Measurements from ENCODE around the gene IRAK4.

The IRAK4 gene

DNA sequence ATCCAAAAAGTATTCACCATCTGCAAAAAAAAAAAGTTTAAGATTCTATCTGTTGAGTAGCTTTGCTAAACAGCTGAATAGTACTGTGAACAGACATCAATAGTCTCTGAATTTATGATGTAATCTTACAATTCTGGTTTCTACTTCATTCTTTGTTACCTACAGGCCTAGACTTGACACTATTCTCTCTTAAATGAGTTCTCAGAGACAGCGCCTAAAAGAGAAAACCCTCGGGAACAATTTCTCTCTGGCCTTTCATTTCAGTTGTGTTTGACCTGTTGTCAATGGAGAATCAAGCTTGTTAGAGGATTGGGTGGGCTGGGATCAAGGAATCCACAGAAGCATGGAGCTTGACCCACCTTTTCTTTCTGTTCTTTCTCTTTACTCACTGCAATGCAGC, 53.3 kb downstream of the IRAK4 start:
- TF ChIP-seq, protein P1, sequence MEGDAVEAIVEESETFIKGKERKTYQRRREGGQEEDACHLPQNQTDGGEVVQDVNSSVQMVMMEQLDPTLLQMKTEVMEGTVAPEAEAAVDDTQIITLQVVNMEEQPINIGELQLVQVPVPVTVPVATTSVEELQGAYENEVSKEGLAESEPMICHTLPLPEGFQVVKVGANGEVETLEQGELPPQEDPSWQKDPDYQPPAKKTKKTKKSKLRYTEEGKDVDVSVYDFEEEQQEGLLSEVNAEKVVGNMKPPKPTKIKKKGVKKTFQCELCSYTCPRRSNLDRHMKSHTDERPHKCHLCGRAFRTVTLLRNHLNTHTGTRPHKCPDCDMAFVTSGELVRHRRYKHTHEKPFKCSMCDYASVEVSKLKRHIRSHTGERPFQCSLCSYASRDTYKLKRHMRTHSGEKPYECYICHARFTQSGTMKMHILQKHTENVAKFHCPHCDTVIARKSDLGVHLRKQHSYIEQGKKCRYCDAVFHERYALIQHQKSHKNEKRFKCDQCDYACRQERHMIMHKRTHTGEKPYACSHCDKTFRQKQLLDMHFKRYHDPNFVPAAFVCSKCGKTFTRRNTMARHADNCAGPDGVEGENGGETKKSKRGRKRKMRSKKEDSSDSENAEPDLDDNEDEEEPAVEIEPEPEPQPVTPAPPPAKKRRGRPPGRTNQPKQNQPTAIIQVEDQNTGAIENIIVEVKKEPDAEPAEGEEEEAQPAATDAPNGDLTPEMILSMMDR (IDR thresholded peaks at IDR 0.05; ENCODE audit: low read length, missing control alignments), result no peak
- DNase-seq (ENCODE audit: low read depth), result no peak
- no peak overlapping the region for H3K4me3 ChIP-seq (replicated peaks; ENCODE audit: low read depth, low read length)

DNA sequence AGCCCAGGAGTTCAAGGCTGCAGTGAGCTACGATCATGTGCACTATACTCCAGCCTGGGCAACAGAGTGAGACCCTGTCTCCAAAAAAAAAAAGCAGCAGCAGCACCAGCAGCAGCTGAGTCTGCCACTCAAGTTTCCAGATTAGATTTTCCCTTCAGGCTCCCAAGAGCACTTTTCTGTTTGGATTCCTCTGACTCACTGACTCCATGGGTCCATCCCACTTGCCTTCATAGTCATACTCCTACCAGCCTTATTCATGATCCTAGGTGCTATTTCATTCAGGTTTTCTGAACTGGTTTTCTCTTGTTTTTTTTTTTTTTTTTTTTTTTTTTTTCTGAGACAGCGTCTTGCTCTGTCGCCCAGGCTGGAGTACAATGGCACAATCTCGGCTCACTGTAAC, 54.2 kb downstream of the IRAK4 start:
- TF ChIP-seq, protein P1 (IDR thresholded peaks at IDR 0.05; ENCODE audit: low read length, missing control alignments), result no peak
- no peak overlapping the region for H3K4me3 ChIP-seq (replicated peaks; ENCODE audit: low read depth, low read length)
- no peak for DNase-seq (ENCODE audit: low read depth)

DNA sequence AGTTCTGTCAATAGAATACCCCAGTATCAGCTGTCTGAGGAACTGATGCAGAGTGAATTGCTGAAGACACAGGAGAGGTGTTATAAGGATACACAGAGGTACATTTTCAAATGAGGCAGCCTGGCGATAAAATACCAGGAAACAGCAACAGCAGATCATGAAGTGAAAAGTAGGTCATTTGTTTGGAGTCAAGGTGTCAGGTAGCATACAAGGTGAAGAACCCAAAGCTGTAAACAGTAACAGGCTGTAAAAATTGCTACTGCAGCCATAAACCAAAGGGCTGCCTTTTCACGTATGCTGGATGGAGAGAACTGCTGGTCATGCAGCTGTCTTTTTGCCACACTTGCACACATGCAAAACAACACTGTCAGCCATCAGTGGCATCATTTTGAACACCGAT, 56.7 kb downstream of the IRAK4 start:
- DNase-seq (ENCODE audit: low read depth), result no peak
- no peak overlapping the region for H3K4me3 ChIP-seq (replicated peaks; ENCODE audit: low read depth, low read length)
- TF ChIP-seq, protein P1 (IDR thresholded peaks at IDR 0.05; ENCODE audit: low read length, missing control alignments), result no peak

DNA sequence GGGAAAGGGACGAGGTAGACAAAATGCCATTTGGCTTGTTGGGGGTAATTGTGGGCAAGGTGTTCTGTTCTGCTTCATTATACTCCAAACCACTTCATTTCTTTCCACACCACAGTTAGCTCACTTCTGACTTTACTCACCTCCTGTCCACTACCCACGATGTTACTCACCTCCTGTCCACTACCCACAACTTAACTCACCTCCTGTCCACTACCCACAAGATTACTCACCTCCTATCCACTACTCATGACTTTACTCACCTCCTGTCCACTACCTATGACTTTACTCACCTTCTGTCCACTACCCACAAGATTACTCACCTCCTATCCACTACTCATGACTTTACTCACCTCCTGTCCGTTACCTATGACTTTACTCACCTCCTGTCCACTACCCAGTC, 57.4 kb downstream of the IRAK4 start:
- no peak for DNase-seq (ENCODE audit: low read depth)
- TF ChIP-seq, protein P1 (IDR thresholded peaks at IDR 0.05; ENCODE audit: low read length, missing control alignments), result no peak
- no peak overlapping the region for H3K4me3 ChIP-seq (replicated peaks; ENCODE audit: low read depth, low read length)

DNA sequence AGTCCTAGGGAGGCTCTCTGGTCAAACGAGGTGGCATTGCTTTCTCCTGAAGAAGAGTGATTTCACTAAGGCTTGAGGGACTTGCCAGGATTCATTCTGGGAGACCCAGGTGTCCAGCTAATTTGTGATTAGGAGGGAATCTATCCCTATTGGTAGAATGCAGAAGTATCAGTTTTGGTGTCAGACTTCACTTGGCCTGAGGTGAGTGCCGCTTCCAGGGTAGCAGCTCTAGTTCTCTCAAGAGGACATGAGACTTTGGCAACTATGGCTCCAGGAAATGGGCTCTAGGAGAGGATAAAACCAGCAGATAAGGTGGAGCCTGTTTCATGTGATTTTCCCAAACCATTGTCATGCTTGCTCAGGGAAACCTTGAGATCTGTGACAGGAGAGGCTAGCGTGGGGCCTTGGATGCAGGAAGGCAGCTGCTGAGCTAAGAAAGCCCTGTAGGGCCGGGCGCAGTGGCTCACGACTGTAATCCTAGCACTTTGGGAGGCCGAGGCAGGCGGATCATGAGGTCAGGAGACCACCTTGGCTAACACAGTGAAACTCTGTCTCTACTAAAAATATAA, 65.5 kb downstream of the IRAK4 start:
- TF ChIP-seq, protein P1 (IDR thresholded peaks at IDR 0.05; ENCODE audit: low read length, missing control alignments), result no peak
- H3K4me3 ChIP-seq (replicated peaks; ENCODE audit: low read depth, low read length), result no peak overlapping the region
- no peak for DNase-seq (ENCODE audit: low read depth)

DNA sequence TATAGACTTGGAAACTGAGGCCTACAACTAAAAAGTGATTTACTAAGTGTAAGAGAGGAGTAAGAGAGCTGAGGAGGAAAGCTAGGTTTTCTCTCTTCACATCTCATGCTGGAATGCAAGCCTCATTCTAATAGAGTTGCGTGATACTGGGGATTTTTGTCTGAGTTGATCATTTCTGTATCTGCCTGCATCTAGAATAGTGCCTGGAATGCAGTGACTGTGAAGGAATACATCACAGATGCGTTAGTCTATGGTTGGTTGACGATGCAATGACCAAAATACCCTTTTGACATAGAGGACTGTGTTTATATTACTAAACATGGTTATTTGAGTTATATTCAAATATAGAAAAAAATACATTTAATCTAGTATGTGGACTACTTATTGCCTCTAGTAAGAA, 67.9 kb downstream of the IRAK4 start:
- no peak for DNase-seq (ENCODE audit: low read depth)
- H3K4me3 ChIP-seq (replicated peaks; ENCODE audit: low read depth, low read length), result no peak overlapping the region
- TF ChIP-seq, protein P1 (IDR thresholded peaks at IDR 0.05; ENCODE audit: low read length, missing control alignments), result no peak

DNA sequence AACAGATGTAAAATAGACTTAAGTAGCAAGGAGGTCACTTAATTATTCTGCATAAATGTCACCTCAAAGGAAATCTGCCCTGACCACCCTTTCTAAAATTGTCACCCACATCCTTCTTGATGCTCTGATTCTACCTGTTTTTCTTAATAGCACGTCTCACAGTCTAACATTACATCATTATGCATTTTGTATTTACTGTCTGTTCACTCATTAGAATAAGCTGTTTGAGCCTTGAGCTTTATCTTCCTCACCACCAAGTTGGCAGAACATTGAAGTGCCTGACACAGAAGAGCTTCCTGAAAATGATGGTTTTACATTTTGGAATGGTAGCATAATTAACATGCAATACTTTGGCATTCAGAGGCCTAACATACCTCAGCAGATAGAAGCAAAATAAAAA, 68.3 kb downstream of the IRAK4 start:
- no peak for DNase-seq (ENCODE audit: low read depth)
- H3K4me3 ChIP-seq (replicated peaks; ENCODE audit: low read depth, low read length), result no peak overlapping the region
- TF ChIP-seq, protein P1 (IDR thresholded peaks at IDR 0.05; ENCODE audit: low read length, missing control alignments), result no peak
